ENCODE results near the gene PAX5.

The PAX5 gene

DNA sequence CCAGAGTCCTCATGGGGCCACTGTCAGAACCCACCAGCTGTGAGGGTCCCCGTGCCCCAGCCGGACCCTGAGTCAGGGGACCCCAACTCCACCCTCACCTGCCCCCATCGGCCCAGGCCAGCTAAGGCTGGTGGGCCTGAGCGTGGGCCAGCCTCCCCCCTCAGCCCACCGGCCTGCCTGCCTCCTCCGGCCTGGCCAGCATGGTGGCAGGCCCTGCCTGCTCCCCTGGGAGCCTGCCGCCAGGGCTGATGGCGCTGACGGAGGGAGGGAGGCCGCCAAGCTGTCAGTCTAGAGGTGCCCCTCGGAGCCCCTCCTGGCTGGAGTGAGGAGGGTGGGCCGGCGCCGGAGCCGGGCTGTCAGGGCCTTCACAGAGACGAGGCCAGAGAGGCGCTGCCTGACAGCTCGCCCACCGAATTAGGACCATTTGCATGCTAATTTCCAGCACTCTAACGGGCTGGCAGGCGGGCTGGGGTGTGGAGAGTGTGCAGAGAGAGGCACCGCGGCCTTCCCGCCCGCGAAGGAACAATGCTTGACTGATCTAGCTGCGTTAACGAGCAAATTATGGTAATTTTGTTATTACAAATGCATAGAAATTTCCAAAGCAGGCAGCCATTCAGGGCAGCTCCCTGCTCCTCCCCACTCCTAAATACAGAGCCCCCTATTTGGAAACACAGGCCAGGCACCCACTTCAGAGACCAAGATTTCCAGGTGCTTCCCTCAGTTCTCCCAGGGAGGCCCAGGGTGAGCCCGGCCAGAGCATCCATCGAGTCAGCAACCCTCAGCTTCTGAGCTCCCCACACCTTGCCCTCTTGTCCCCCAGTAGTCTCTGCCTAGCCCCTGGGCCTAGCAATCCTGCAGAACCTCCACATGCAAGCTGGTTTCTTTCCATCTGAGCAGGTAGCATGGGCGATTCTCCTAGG, 169.3 kb downstream of the PAX5 start:
- Histone ChIP-seq H4K20me1 (ENCODE audit: control insufficient read depth, insufficient read depth, low read depth, low read length) (peaks cover 27% of the 10 kb centered on the region; the same call in 1 of the 2 replicates), H3K9me3 (ENCODE audit: control insufficient read depth, insufficient read depth, low read length) (no peaks in the 10 kb centered on the region), H3K36me3 (ENCODE audit: control insufficient read depth, low read length) (peaks cover 91% of the 10 kb centered on the region), H3K4me2 (ENCODE audit: low read length) (peak overlapping the region; percentile 54), H3F3A (ENCODE audit: control insufficient read depth, insufficient read depth) (peaks cover 10% of the 10 kb centered on the region; the same call in 1 of the 2 replicates), H3K4me3 (ENCODE audit: low read length) (peak overlapping the region; percentile 27; the same call in 1 of the 2 replicates), H3K79me2 (ENCODE audit: control insufficient read depth, low read length) (peaks cover 83% of the 10 kb centered on the region), H3K4me1 (ENCODE audit: control insufficient read depth, low read length) (peaks cover 52% of the 10 kb centered on the region), H3K27me3 (ENCODE audit: control insufficient read depth, low read length) (no peaks in the 10 kb centered on the region), H3K27ac (ENCODE audit: low read depth, low read length) (peak overlapping the region; percentile 66), H3K9me2 (replicated peaks; ENCODE audit: control insufficient read depth, low read length) (no peaks in the 10 kb centered on the region)
- TF ChIP-seq EZH2phosphoT487 (IDR thresholded peaks at IDR 0.05; ENCODE audit: borderline replicate concordance, low read length) = no peak
- TF ChIP-seq CTCF (IDR thresholded peaks at IDR 0.05; ENCODE audit: low read depth, low read length, poor library complexity, severe bottlenecking) = no peak

DNA sequence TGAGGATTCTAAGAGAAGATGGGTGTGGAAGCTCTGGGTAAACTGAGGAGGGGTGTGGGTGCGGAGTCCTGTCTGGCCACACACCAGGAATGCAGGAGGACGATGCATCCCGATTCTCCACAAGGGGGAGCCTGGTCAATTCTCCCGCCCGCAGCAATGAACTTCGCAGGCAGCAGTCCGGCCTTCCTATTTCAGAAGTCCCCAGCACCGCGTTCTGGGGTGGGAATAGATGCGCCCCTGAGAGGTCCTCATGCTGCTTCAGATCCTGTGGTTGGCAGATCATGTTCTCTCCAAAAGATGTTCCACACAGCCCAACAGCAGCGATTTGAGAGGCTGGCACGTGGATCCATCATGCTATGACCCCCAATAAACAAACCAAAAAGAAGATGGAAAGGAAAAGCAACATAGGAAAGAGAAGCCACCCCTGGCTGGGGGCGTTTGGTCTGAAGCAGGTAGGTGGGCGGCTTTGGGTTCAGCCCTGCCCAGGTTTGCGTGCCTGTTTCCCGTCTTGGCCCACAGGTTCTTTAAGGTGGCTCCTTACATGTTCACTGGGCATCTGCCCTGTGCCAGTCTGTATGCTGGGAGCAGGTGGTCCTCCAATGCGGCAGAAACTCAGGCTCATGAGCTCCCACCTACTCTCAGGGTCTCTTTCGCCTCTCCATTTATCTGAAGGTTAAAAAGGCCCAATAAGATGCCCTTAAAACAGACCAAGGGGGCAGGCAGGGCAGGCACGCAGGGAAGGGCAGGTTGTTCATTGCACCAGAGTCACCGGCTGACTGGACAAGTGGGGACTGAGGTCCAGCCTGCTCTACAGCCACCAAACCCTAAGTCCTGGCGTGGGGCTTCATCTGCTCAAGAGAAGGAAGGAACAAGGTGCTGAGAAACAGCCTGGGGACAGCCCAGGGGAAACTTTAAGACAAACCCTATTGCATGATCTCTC, 171.6 kb downstream of the PAX5 start:
- peaks cover 10% of the 10 kb centered on the region for H3F3A ChIP-seq (ENCODE audit: control insufficient read depth, insufficient read depth)
- no peaks in the 10 kb centered on the region for H3K9me2 ChIP-seq (replicated peaks; ENCODE audit: control insufficient read depth, low read length)
- H3K79me2 ChIP-seq (ENCODE audit: control insufficient read depth, low read length) = peaks cover 85% of the 10 kb centered on the region
- H3K4me3 ChIP-seq (ENCODE audit: low read length) = no peak overlapping the region
- peak; percentile 62 for TF ChIP-seq CTCF (IDR thresholded peaks at IDR 0.05; ENCODE audit: low read depth, low read length, poor library complexity, severe bottlenecking)
- no peak for TF ChIP-seq EZH2phosphoT487 (IDR thresholded peaks at IDR 0.05; ENCODE audit: borderline replicate concordance, low read length)
- H3K27ac ChIP-seq (ENCODE audit: low read depth, low read length) = no peak overlapping the region
- no peak overlapping the region for H3K4me2 ChIP-seq (ENCODE audit: low read length)
- no peaks in the 10 kb centered on the region for H3K27me3 ChIP-seq (ENCODE audit: control insufficient read depth, low read length)
- peaks cover 35% of the 10 kb centered on the region for H3K4me1 ChIP-seq (ENCODE audit: control insufficient read depth, low read length)
- peaks cover 90% of the 10 kb centered on the region for H3K36me3 ChIP-seq (ENCODE audit: control insufficient read depth, low read length)
- H4K20me1 ChIP-seq (ENCODE audit: control insufficient read depth, insufficient read depth, low read depth, low read length) = peaks cover 29% of the 10 kb centered on the region
- no peaks in the 10 kb centered on the region for H3K9me3 ChIP-seq (ENCODE audit: control insufficient read depth, insufficient read depth, low read length)

DNA sequence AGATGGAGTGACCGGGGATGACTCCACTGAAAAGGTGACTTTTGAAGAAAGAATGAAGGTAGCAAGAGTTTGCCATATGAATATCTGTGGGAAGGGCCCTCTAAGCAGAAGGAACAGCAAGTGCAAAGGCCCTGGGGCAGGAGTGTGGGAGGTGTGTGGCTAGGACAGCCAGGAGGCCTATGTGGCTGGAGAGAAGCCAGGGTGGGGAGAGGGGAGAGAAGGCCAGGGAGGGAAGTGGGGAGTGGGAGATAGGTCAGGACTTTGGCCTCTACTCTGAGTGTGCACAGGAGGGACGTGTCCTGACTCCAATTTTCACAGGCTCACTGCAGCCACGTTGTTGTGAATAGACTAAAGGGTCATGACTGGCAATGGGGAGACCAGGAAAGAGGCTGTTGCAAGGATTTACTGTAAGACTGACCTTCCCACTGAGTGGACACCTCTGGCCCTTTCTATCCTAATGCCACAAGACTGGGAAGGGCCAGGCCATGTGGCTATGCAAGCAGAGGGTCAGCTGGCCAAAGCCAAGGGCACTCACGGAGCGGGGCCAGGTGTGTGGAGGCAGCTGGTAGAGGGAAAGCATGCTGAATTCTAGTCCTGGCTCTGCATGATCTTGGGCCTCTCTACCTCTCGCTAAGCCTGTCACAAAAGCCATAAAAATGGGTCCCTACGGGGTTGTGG, 172.4 kb downstream of the PAX5 start:
- Histone ChIP-seq H3K9me3 (ENCODE audit: control insufficient read depth, insufficient read depth, low read length) (no peaks in the 10 kb centered on the region), H3K27ac (ENCODE audit: low read depth, low read length) (no peak overlapping the region), H3K36me3 (ENCODE audit: control insufficient read depth, low read length) (peaks cover 90% of the 10 kb centered on the region), H3K9me2 (replicated peaks; ENCODE audit: control insufficient read depth, low read length) (no peaks in the 10 kb centered on the region), H3K79me2 (ENCODE audit: control insufficient read depth, low read length) (peaks cover 86% of the 10 kb centered on the region), H3K4me2 (ENCODE audit: low read length) (no peak overlapping the region), H3K27me3 (ENCODE audit: control insufficient read depth, low read length) (no peaks in the 10 kb centered on the region), H3F3A (ENCODE audit: control insufficient read depth, insufficient read depth) (peaks cover 8% of the 10 kb centered on the region), H3K4me3 (ENCODE audit: low read length) (no peak overlapping the region), H4K20me1 (ENCODE audit: control insufficient read depth, insufficient read depth, low read depth, low read length) (peaks cover 28% of the 10 kb centered on the region), H3K4me1 (ENCODE audit: control insufficient read depth, low read length) (peaks cover 27% of the 10 kb centered on the region)
- TF ChIP-seq CTCF (IDR thresholded peaks at IDR 0.05; ENCODE audit: low read depth, low read length, poor library complexity, severe bottlenecking) = no peak

Data from DOHH2 (cell line).